Cardiac muscle cell (in vitro differentiated cells and primary cell): ENCODE measurements around the gene ADK. TPM values are rescaled to one million over a fixed set of nuclear protein-coding genes. Genes with fewer than 3 reads are reported as not detected.
"Not testable (repeated sequence)": the region's sequence is repeated elsewhere in the genome, so short reads cannot be mapped to it uniquely, and the experiment has no call there.

Experiments
- DNase-seq, 2 donors: peaks; one replicate each; pipeline versions ENCODE4 v3.0.0 to v3.0.0-alpha.2; 2010 to 2017; ENCODE audit warnings: low read depth in 1 of 2, low spot score in 1 of 2
- H3K27ac ChIP-seq: fragments of 200-600 bp; sonication (generic); 2 replicates; pipeline ENCODE4 v1.5.1; 2016
- H3K27me3 ChIP-seq: fragments of 200-600 bp; sonication (generic); 2 replicates; pipeline ENCODE4 v1.6.0; 2016; ENCODE audit warnings: control low read depth
- H3K36me3 ChIP-seq: fragments of 200-600 bp; sonication (generic); 2 replicates; pipeline ENCODE4 v1.5.1; 2016; ENCODE audit warnings: control low read depth
- H3K4me1 ChIP-seq: fragments of 200-600 bp; sonication (generic); 2 replicates; pipeline ENCODE4 v1.8.1; 2017; ENCODE audit warnings: low read depth, mild to moderate bottlenecking, mixed run types
- H3K4me3 ChIP-seq: fragments of 200-600 bp; sonication (generic); 2 replicates; pipeline ENCODE4 v1.5.1; 2016; ENCODE audit warnings: mild to moderate bottlenecking
- H3K9me3 ChIP-seq: fragments of 200-600 bp; sonication (generic); 2 replicates; pipeline ENCODE4 v1.5.1; 2017; ENCODE audit warnings: low read depth, mild to moderate bottlenecking, control low read depth
- CTCF ChIP-seq: IDR thresholded peaks from 2 replicates; pipeline ENCODE4 v1.5.1; 2012; ENCODE audit warnings: low read depth, mild to moderate bottlenecking, low read length
- polyA plus RNA-seq: library from polyadenylated mRNA; unstranded; fragments of >200 nt; fragmentation: Nextera tagmentation; extraction: Ambion mirVana; gene quantifications from 2 replicates; pipeline ENCODE4 v1.2.1, GENCODE V29; 2016
- total RNA-seq: library from RNA; depleted of rRNA; stranded (reverse); fragments of >200 nt; gene quantifications from 2 replicates; pipeline ENCODE4 v1.2.3, GENCODE V29; 2016

ADK gene
- total and polyA plus RNA-seq, 2 experiments from 2014 or later = 24.8 to 57.4 TPM

GRCh38 chr10:74445493-74445892 is 294.5 kb downstream of the ADK start:
- H3K4me3 ChIP-seq = no peak overlapping the region
- no peak for DNase-seq
- no peak overlapping the region for H3K27ac ChIP-seq
- no peaks in the 10 kb centered on the region for H3K27me3 ChIP-seq
- H3K36me3 ChIP-seq = no peaks in the 10 kb centered on the region
- no peaks in the 10 kb centered on the region for H3K9me3 ChIP-seq
- no peak for TF ChIP-seq CTCF
- H3K4me1 ChIP-seq = peaks cover 8% of the 10 kb centered on the region

- no peak for TF ChIP-seq CTCF
- DNase-seq = no peak
- no peak overlapping the region for H3K4me3 ChIP-seq
- H3K36me3 ChIP-seq = no peaks in the 10 kb centered on the region
- no peaks in the 10 kb centered on the region for H3K9me3 ChIP-seq
- peaks cover 3% of the 10 kb centered on the region for H3K4me1 ChIP-seq
- no peaks in the 10 kb centered on the region for H3K27me3 ChIP-seq
- no peak overlapping the region for H3K27ac ChIP-seq
Measured at GRCh38 chr10:74450602-74451001, 299.6 kb downstream of the ADK start.

GRCh38 chr10:74451127-74451829 is 300.3 kb downstream of the ADK start:
- no peak for TF ChIP-seq CTCF
- no peak for DNase-seq
- Histone ChIP-seq H3K9me3 (no peaks in the 10 kb centered on the region), H3K4me1 (no peaks in the 10 kb centered on the region), H3K4me3 (no peak overlapping the region), H3K36me3 (no peaks in the 10 kb centered on the region), H3K27me3 (no peaks in the 10 kb centered on the region), H3K27ac (no peak overlapping the region)

GRCh38 chr10:74453169-74453568 is 302.1 kb downstream of the ADK start:
- no peak overlapping the region for H3K27ac ChIP-seq
- H3K36me3 ChIP-seq = no peaks in the 10 kb centered on the region
- no peak for TF ChIP-seq CTCF
- DNase-seq = no peak
- H3K4me3 ChIP-seq = no peak overlapping the region
- H3K4me1 ChIP-seq = no peaks in the 10 kb centered on the region
- no peaks in the 10 kb centered on the region for H3K27me3 ChIP-seq
- H3K9me3 ChIP-seq = no peaks in the 10 kb centered on the region

- H3K4me1 ChIP-seq, DNase-seq, H3K27ac ChIP-seq, H3K27me3 ChIP-seq, H3K36me3 ChIP-seq, H3K9me3 ChIP-seq, H3K4me3 ChIP-seq: not testable (repeated sequence)
Measured at GRCh38 chr10:74457478-74457877, 306.5 kb downstream of the ADK start.

- H3K27me3 ChIP-seq = no peaks in the 10 kb centered on the region
- no peak for TF ChIP-seq CTCF
- H3K36me3 ChIP-seq = no peaks in the 10 kb centered on the region
- H3K27ac ChIP-seq = no peak overlapping the region
- no peaks in the 10 kb centered on the region for H3K9me3 ChIP-seq
- H3K4me3 ChIP-seq = no peak overlapping the region
- H3K4me1 ChIP-seq = no peaks in the 10 kb centered on the region
- peak in 1 of 2 donors; percentile 5 for DNase-seq
Measured at GRCh38 chr10:74460812-74461211, 309.8 kb downstream of the ADK start.
